Activated CD4-positive, alpha-beta memory T cell treated with anti-CD3 and anti-CD28 coated beads, Interleukin-2, amount 10 ng/mL, durations not matched to agents 7 days and 5 days (primary cell): ENCODE data around the gene LPAR3. TPM values are rescaled to one million over a fixed set of nuclear protein-coding genes. Genes with fewer than 3 reads are reported as not detected.

Experiments
- CTCF ChIA-PET: fragments of 350-600 bp; sonication (Branson Sonifier 250); formaldehyde crosslinking; loops from one replicate; lab custom pipeline; 2021; ENCODE audit warnings: antibody characterized with exemption, inconsistent platforms; lab: Charles Lee
- POLR2A ChIA-PET: fragments of 350-600 bp; sonication (Branson Sonifier 250); formaldehyde crosslinking; loops from one replicate; lab custom pipeline; 2021; ENCODE audit warnings: antibody characterized with exemption; lab: Charles Lee
- DNase-seq: peaks from one replicate; pipeline ENCODE4 v3.0.0-alpha.2; 2020
- H3K27ac Mint-ChIP-seq: one replicate; pipeline ENCODE4 v1.8.0; 2021; ENCODE audit warnings: mild to moderate bottlenecking, mixed read lengths
- H3K27me3 Mint-ChIP-seq: one replicate; pipeline ENCODE4 v1.8.0; 2021; ENCODE audit warnings: mixed read lengths
- H3K36me3 Mint-ChIP-seq: one replicate; pipeline ENCODE4 v1.8.0; 2021; ENCODE audit warnings: low read depth, mixed read lengths
- H3K4me1 Mint-ChIP-seq: one replicate; pipeline ENCODE4 v1.8.0; 2021; ENCODE audit warnings: mixed read lengths
- H3K4me3 Mint-ChIP-seq: one replicate; pipeline ENCODE4 v1.8.0; 2021; ENCODE audit warnings: mild to moderate bottlenecking, mixed read lengths
- H3K9me3 Mint-ChIP-seq: one replicate; pipeline ENCODE4 v1.8.0; 2021; ENCODE audit warnings: mixed read lengths
- total RNA-seq, 2 experiments: library from RNA; stranded (reverse); gene quantifications; one replicate each; pipeline ENCODE4 v1.2.3, GENCODE V29; 2021

Gene LPAR3
- total RNA-seq, 2 experiments from 2014 or later = 1.7 to 2.1 TPM

GRCh38 chr1:84795966-84796600, 96.9 kb downstream of the LPAR3 start:
- Mint-ChIP-seq H3K27me3 (peaks cover 6% of the 10 kb centered on the region), H3K36me3 (no peaks in the 10 kb centered on the region), H3K27ac (no peak overlapping the region), H3K9me3 (peaks cover 3% of the 10 kb centered on the region), H3K4me3 (no peak overlapping the region), H3K4me1 (no peaks in the 10 kb centered on the region)
- no peak for DNase-seq
- ChIA-PET CTCF (interaction anchor here (2.3 kb wide), 1 partner anchor 14 kb away, joined by 9 read pairs; no protein-coding TSS in a partner anchor), POLR2A (no interaction called here)

- POLR2A ChIA-PET = no interaction called here
- H3K27me3 Mint-ChIP-seq = peaks cover 2% of the 10 kb centered on the region
These were observed 97.8 kb downstream of the LPAR3 start for GRCh38 chr1:84795213-84795612.

GRCh38 chr1:84792421-84792820, 100.6 kb downstream of the LPAR3 start:
- no peaks in the 10 kb centered on the region for H3K36me3 Mint-ChIP-seq
- DNase-seq = no peak
- H3K4me3 Mint-ChIP-seq = no peak overlapping the region
- POLR2A ChIA-PET = no interaction called here
- H3K4me1 Mint-ChIP-seq = no peaks in the 10 kb centered on the region
- CTCF ChIA-PET = interaction anchor here (1.2 to 1.9 kb wide), 3 partner anchors 8 to 68 kb away, joined by 3 to 13 read pairs (median 4); no protein-coding TSS in a partner anchor
- H3K27me3 Mint-ChIP-seq = peaks cover 7% of the 10 kb centered on the region
- peaks cover 3% of the 10 kb centered on the region for H3K9me3 Mint-ChIP-seq
- H3K27ac Mint-ChIP-seq = no peak overlapping the region

More at GRCh38 chr1:84795213-84795612, 97.8 kb downstream of the LPAR3 start:
- Mint-ChIP-seq H3K9me3 (peaks cover 3% of the 10 kb centered on the region), H3K4me3 (no peak overlapping the region), H3K36me3 (no peaks in the 10 kb centered on the region), H3K4me1 (no peaks in the 10 kb centered on the region), H3K27ac (no peak overlapping the region)
- DNase-seq = no peak
- CTCF ChIA-PET = interaction anchor here (2.3 kb wide), 1 partner anchor 13 kb away, joined by 9 read pairs; no protein-coding TSS in a partner anchor

DNA sequence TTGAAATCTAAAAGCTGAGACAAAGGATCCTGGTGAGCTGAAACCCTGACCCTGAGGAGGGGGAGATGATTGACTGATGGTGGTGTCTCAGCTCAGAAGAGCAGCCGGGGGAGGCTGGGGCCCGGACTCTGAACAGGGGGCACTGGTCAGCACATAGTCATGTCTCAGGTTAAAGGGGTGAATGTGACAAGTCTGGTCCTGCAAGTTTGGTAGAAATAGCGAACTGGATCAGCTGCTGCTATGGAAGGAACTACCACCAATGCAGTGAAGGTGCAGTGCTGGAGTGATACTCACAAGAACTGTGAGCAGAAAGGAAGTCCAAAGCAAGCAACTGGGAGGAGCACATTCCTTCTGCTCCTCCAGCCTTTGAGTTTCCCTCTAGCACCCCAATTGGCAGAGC, 104.0 kb downstream of the LPAR3 start:
- H3K4me1 Mint-ChIP-seq = no peaks in the 10 kb centered on the region
- H3K9me3 Mint-ChIP-seq = peaks cover 3% of the 10 kb centered on the region
- ChIA-PET CTCF (interaction anchor here (1.1 to 1.6 kb wide), 2 partner anchors 9 to 17 kb away, joined by 3 to 8 read pairs; no protein-coding TSS in a partner anchor), POLR2A (no interaction called here)
- peaks cover 7% of the 10 kb centered on the region for H3K27me3 Mint-ChIP-seq
- H3K36me3 Mint-ChIP-seq = no peaks in the 10 kb centered on the region
- no peak for DNase-seq
- no peak overlapping the region for H3K27ac Mint-ChIP-seq
- H3K4me3 Mint-ChIP-seq = no peak overlapping the region

DNA sequence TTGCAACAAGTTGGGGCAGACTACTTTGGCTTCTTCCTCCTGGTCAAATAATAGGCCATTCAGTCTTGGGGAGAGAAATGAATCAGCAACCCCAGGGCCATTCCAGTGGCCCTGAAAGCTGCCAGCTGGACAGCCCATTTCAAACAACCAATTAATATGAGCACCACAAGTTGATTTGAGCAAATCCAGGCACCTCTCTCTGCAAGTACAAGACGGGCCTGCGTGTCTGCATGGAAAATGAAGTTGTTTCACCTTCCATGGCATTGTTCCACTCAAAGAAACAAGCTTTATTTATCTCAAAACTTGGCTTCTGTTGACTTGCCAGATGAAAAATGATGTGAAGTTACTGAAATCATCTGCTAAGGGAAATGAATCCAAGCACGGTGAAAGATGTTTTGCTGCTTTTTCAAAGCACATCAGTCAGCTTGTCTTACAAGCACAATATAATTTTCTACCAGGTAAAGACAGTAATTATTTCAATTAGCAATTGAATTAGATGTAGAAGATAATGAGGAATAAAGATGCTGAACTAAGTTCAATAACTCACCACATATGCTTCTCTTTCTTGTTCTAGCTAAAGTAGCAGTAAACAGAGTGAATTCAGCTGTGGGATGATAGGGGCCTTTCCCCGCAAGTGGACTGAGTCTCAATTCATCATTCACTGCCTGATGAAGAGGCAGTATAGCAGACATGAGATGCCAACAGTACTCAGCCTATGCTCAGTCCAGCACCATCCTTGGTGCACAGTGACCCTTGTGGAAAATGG, 107.6 kb downstream of the LPAR3 start:
- no peak overlapping the region for H3K27ac Mint-ChIP-seq
- POLR2A ChIA-PET = no interaction called here
- H3K36me3 Mint-ChIP-seq = no peaks in the 10 kb centered on the region
- H3K9me3 Mint-ChIP-seq = no peaks in the 10 kb centered on the region
- DNase-seq = no peak
- H3K4me3 Mint-ChIP-seq = no peak overlapping the region
- H3K4me1 Mint-ChIP-seq = peaks cover 8% of the 10 kb centered on the region
- H3K27me3 Mint-ChIP-seq = peaks cover 8% of the 10 kb centered on the region
- CTCF ChIA-PET = interaction anchor here (1.3 kb wide), 1 partner anchor 12 kb away, joined by 4 read pairs; no protein-coding TSS in a partner anchor

- H3K36me3 Mint-ChIP-seq = no peaks in the 10 kb centered on the region
- CTCF ChIA-PET = interaction anchor here (0.6 to 2.3 kb wide), 27 partner anchors 9 to 476 kb away, joined by 3 to 40 read pairs (median 4); partner anchors contain the start of gene C1orf52
- peaks cover 2% of the 10 kb centered on the region for H3K27me3 Mint-ChIP-seq
- no peak overlapping the region for H3K4me3 Mint-ChIP-seq
- no peaks in the 10 kb centered on the region for H3K9me3 Mint-ChIP-seq
- peaks cover 16% of the 10 kb centered on the region for H3K4me1 Mint-ChIP-seq
- no peak for DNase-seq
- no peak overlapping the region for H3K27ac Mint-ChIP-seq
- POLR2A ChIA-PET = interaction anchor here (1.1 kb wide), 1 partner anchor 153 kb away, joined by 4 read pairs; no protein-coding TSS in a partner anchor
These were observed 110.1 kb downstream of the LPAR3 start for GRCh38 chr1:84782881-84783280.

DNA sequence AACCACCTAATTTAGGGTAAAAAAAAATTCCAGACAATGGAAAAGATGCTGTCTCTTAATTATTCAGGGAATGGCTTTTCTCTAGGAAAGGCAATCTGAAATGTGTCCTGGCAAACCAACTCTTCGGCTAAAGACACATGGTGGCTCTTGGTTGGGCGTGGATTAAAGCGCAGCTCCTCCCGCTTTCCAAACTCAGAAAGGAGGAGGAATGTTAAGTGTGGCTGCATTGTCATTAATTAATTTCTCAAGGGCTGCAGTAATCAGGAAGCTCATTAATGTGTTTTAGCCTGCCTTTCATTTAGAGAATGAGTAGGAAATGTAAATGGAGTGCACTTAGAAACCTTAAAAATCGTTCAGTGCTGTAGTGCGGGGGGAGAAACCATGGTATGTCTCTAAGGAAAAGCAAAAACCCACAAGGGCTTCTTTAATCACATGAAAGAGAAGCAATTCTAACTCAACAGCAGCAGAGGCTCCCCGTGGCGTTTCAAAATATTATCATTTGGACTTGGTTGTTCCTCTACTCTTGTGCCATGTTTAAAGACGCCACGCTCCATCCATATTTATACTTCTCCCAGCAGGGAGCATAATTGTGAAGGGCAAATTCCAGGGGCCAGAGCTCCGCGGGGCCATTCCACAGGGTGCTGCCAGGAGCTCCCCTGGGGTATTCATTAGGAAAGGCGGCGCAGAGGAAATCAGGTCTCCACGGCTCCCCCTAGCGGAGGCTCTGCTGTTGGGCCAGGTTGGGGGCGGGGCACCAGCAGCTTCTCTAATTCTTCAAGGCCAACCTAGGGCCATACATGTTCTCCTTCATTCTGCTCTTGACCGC, 110.8 kb downstream of the LPAR3 start:
- peak overlapping the region; percentile 59 for H3K4me3 Mint-ChIP-seq
- H3K9me3 Mint-ChIP-seq = no peaks in the 10 kb centered on the region
- peaks cover 16% of the 10 kb centered on the region for H3K4me1 Mint-ChIP-seq
- no peaks in the 10 kb centered on the region for H3K36me3 Mint-ChIP-seq
- ChIA-PET POLR2A (interaction anchor here (1.1 kb wide), 1 partner anchor 154 kb away, joined by 4 read pairs; no protein-coding TSS in a partner anchor), CTCF (interaction anchor here (0.6 to 2.3 kb wide), 38 partner anchors 8 to 477 kb away, joined by 3 to 40 read pairs (median 3); partner anchors contain the start of genes C1orf52, GNG5 and SPATA1)
- peaks cover 2% of the 10 kb centered on the region for H3K27me3 Mint-ChIP-seq
- peak; percentile 80 for DNase-seq
- no peak overlapping the region for H3K27ac Mint-ChIP-seq

DNA sequence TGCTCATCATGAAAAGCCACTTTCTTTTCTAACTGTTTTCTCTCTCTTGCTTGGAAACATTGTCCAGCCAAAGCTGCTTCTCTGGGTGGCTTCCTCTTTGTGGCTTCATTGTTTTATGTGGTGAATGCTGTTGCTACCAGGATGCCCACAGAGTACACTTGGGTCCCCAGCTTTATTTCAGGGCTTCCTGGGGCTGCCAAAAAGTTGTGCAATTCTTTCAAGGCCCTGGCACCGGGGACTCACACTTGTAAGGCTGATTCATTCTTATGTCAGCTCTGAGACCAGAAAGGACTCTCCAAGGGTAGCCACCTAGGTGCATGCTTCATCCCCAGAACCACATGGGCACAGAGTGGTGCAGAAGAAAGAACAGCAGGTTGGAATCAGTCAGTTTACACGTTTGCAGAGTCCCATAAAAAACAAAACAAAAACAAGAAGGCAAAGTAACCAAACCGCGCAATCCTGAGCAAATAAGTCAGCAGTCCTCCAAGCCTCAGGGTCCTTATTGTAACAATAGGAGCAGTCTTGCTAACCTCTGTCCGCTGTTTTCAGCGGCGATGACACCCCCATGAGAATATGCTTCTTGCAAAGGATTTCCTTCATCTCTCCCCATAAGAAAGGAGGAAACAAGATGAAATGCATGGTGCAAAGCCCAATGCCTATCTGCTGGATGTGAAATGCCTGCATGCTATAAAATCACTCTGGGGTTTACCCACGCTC, 112.8 kb downstream of the LPAR3 start:
- H3K4me3 Mint-ChIP-seq = no peak overlapping the region
- ChIA-PET CTCF (interaction anchor here (1.1 to 1.5 kb wide), 6 partner anchors 7 to 179 kb away, joined by 3 to 9 read pairs (median 4); no protein-coding TSS in a partner anchor), POLR2A (interaction anchor here (0.5 kb wide), 1 partner anchor 163 kb away, joined by 3 read pairs; no protein-coding TSS in a partner anchor)
- peaks cover 2% of the 10 kb centered on the region for H3K27me3 Mint-ChIP-seq
- H3K4me1 Mint-ChIP-seq = peaks cover 16% of the 10 kb centered on the region
- peak; percentile 26 for DNase-seq
- H3K27ac Mint-ChIP-seq = peak overlapping the region; percentile 47
- no peaks in the 10 kb centered on the region for H3K36me3 Mint-ChIP-seq
- no peaks in the 10 kb centered on the region for H3K9me3 Mint-ChIP-seq

DNA sequence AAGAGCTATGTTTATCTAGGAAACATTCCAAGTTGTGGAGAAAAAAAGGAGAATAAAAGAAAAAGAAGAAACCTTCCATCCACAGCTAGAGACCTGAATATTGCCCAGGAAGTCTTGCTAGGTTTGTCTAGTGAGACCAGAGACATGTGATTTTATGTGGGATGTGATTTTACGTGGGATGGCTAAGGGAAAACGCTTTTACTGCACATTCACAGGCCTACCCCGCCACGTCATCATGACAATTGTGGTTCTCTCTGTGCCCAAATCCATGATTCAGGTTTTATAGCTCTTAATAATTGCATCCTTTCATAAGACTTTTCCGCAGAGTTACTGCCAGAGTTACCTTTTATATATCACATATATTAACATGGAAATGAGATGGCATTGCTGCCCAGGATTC, 116.4 kb downstream of the LPAR3 start:
- H3K27me3 Mint-ChIP-seq = peaks cover 4% of the 10 kb centered on the region
- ChIA-PET CTCF (interaction anchor here (0.7 to 1.1 kb wide), 3 partner anchors 53 to 159 kb away, joined by 3 to 4 read pairs (median 3); no protein-coding TSS in a partner anchor), POLR2A (no interaction called here)
- no peaks in the 10 kb centered on the region for H3K36me3 Mint-ChIP-seq
- no peak for DNase-seq
- no peak overlapping the region for H3K27ac Mint-ChIP-seq
- no peak overlapping the region for H3K4me3 Mint-ChIP-seq
- no peaks in the 10 kb centered on the region for H3K9me3 Mint-ChIP-seq
- peaks cover 11% of the 10 kb centered on the region for H3K4me1 Mint-ChIP-seq

- H3K27me3 Mint-ChIP-seq = peaks cover 2% of the 10 kb centered on the region
- no peaks in the 10 kb centered on the region for H3K36me3 Mint-ChIP-seq
- ChIA-PET POLR2A (no interaction called here), CTCF (interaction anchor here (1.1 kb wide), 2 partner anchors 52 to 155 kb away, joined by 3 to 4 read pairs; no protein-coding TSS in a partner anchor)
- peaks cover 9% of the 10 kb centered on the region for H3K4me1 Mint-ChIP-seq
- no peak for DNase-seq
- H3K9me3 Mint-ChIP-seq = no peaks in the 10 kb centered on the region
- H3K4me3 Mint-ChIP-seq = no peak overlapping the region
- no peak overlapping the region for H3K27ac Mint-ChIP-seq
These were observed 117.5 kb downstream of the LPAR3 start for GRCh38 chr1:84775535-84775920.

- peaks cover 4% of the 10 kb centered on the region for H3K4me1 Mint-ChIP-seq
- H3K4me3 Mint-ChIP-seq = no peak overlapping the region
- DNase-seq = no peak
- no peak overlapping the region for H3K27ac Mint-ChIP-seq
- no peaks in the 10 kb centered on the region for H3K36me3 Mint-ChIP-seq
- POLR2A ChIA-PET = no interaction called here
- H3K27me3 Mint-ChIP-seq = peaks cover 7% of the 10 kb centered on the region
- no peaks in the 10 kb centered on the region for H3K9me3 Mint-ChIP-seq
- CTCF ChIA-PET = interaction anchor here (0.8 to 1.0 kb wide), 2 partner anchors 7 to 160 kb away, joined by 3 read pairs; no protein-coding TSS in a partner anchor
These were observed 118.1 kb downstream of the LPAR3 start for GRCh38 chr1:84774669-84775534.
